Loucy (cell line): ENCODE data around the gene CETP.

Source experiments
- H2AFZ ChIP-seq: fragments of 200-600 bp; sonication (generic); 2 replicates; pipeline ENCODE4 v1.6.0; 2016; ENCODE audit warnings: antibody characterized with exemption, mild to moderate bottlenecking, low read length, moderate library complexity
- H3F3A ChIP-seq: fragments of 200-600 bp; 2 replicates; pipeline ENCODE4 v1.6.0; 2016; ENCODE audit warnings: antibody characterized with exemption, low read depth, mild to moderate bottlenecking
- H3K27me3 ChIP-seq: fragments of 200-600 bp; sonication (generic); 2 replicates; pipeline ENCODE4 v1.6.1; 2014; ENCODE audit warnings: low read length, mild to moderate bottlenecking; ENCODE audit not compliant: insufficient read depth, poor library complexity, severe bottlenecking
- H3K36me3 ChIP-seq: fragments of 200-600 bp; sonication (generic); 2 replicates; pipeline ENCODE4 v1.6.1; 2016; ENCODE audit warnings: low read length; ENCODE audit not compliant: insufficient read depth
- H3K4me1 ChIP-seq: fragments of 200-600 bp; sonication (generic); 2 replicates; pipeline ENCODE4 v1.5.1; 2014; ENCODE audit warnings: low read length, mild to moderate bottlenecking; ENCODE audit not compliant: insufficient read depth, poor library complexity, severe bottlenecking
- H3K4me2 ChIP-seq: fragments of 200-600 bp; sonication (generic); 2 replicates; pipeline ENCODE4 v1.6.0; 2014; ENCODE audit warnings: antibody characterized with exemption, low read length, low read depth, mild to moderate bottlenecking; ENCODE audit not compliant: poor library complexity, severe bottlenecking
- H3K4me3 ChIP-seq: fragments of 200-600 bp; sonication (generic); 2 replicates; pipeline ENCODE4 v1.5.1; 2014; ENCODE audit warnings: low read length, mild to moderate bottlenecking, mixed read lengths; ENCODE audit not compliant: poor library complexity, severe bottlenecking
- H3K79me2 ChIP-seq: fragments of 200-600 bp; sonication (generic); 2 replicates; pipeline ENCODE4 v1.6.1; 2014; ENCODE audit warnings: low read length; ENCODE audit not compliant: insufficient read depth
- H3K9ac ChIP-seq: fragments of 200-600 bp; sonication (generic); 2 replicates; pipeline ENCODE4 v1.6.0; 2014; ENCODE audit warnings: mild to moderate bottlenecking, low read depth, low read length, moderate library complexity; ENCODE audit not compliant: poor library complexity, severe bottlenecking
- H3K9me2 ChIP-seq: fragments of 200-600 bp; sonication (generic); replicated peaks from 2 replicates; pipeline ENCODE4 v1.6.1; 2016; ENCODE audit warnings: low read depth, low read length, mixed read lengths
- H3K9me3 ChIP-seq: fragments of 200-600 bp; sonication (generic); 2 replicates; pipeline ENCODE4 v1.6.1; 2014; ENCODE audit warnings: mild to moderate bottlenecking, antibody characterized with exemption, low read length, low read depth; ENCODE audit not compliant: insufficient read depth
- H4K20me1 ChIP-seq: fragments of 200-600 bp; sonication (generic); 2 replicates; pipeline ENCODE4 v1.6.0; 2014; ENCODE audit warnings: antibody characterized with exemption, low read length, mild to moderate bottlenecking; ENCODE audit not compliant: insufficient read depth, poor library complexity, severe bottlenecking
- CTCF ChIP-seq: fragments of 200-600 bp; sonication (generic); conservative IDR thresholded peaks from 2 replicates; pipeline ENCODE4 v1.5.1; 2014; ENCODE audit warnings: mild to moderate bottlenecking, antibody characterized with exemption, low read length
- EZH2phosphoT487 ChIP-seq: fragments of 200-600 bp; IDR thresholded peaks from 2 replicates; pipeline ENCODE4 v1.6.1; 2018; ENCODE audit warnings: antibody characterized with exemption, mild to moderate bottlenecking, moderate library complexity, borderline replicate concordance

CETP gene

GRCh38 chr16:56997264-56997663 is 35.5 kb downstream of the CETP start:
- H4K20me1 ChIP-seq = no peaks in the 10 kb centered on the region
- no peaks in the 10 kb centered on the region for H3K36me3 ChIP-seq
- H3K4me3 ChIP-seq = no peak overlapping the region
- H3K9ac ChIP-seq = no peak overlapping the region
- H3K27me3 ChIP-seq = no peaks in the 10 kb centered on the region
- peaks cover 55% of the 10 kb centered on the region for H3K4me1 ChIP-seq
- no peaks in the 10 kb centered on the region for H3K9me2 ChIP-seq
- no peak for TF ChIP-seq EZH2phosphoT487
- TF ChIP-seq CTCF = no peak
- peaks cover 76% of the 10 kb centered on the region for H3K79me2 ChIP-seq
- H2AFZ ChIP-seq = no peak overlapping the region
- peaks cover 3% of the 10 kb centered on the region for H3F3A ChIP-seq
- no peaks in the 10 kb centered on the region for H3K9me3 ChIP-seq
- no peak overlapping the region for H3K4me2 ChIP-seq

GRCh38 chr16:56997931-56998330 is 36.2 kb downstream of the CETP start:
- Histone ChIP-seq H3K9me2 (no peaks in the 10 kb centered on the region), H4K20me1 (no peaks in the 10 kb centered on the region), H3K4me1 (peaks cover 55% of the 10 kb centered on the region), H3K27me3 (no peaks in the 10 kb centered on the region), H3K9me3 (no peaks in the 10 kb centered on the region), H3K9ac (no peak overlapping the region), H3K4me3 (no peak overlapping the region), H2AFZ (no peak overlapping the region), H3K79me2 (peaks cover 76% of the 10 kb centered on the region), H3K4me2 (no peak overlapping the region), H3K36me3 (no peaks in the 10 kb centered on the region), H3F3A (peaks cover 3% of the 10 kb centered on the region)
- TF ChIP-seq EZH2phosphoT487 (no peak), CTCF (no peak)

GRCh38 chr16:56998352-56998751 is 36.6 kb downstream of the CETP start:
- no peak for TF ChIP-seq CTCF
- no peak for TF ChIP-seq EZH2phosphoT487
- H3K27me3 ChIP-seq = no peaks in the 10 kb centered on the region
- H2AFZ ChIP-seq = no peak overlapping the region
- peaks cover 3% of the 10 kb centered on the region for H3F3A ChIP-seq
- H3K9me2 ChIP-seq = no peaks in the 10 kb centered on the region
- no peaks in the 10 kb centered on the region for H3K36me3 ChIP-seq
- H3K9me3 ChIP-seq = no peaks in the 10 kb centered on the region
- no peak overlapping the region for H3K9ac ChIP-seq
- H4K20me1 ChIP-seq = no peaks in the 10 kb centered on the region
- peaks cover 51% of the 10 kb centered on the region for H3K4me1 ChIP-seq
- no peak overlapping the region for H3K4me2 ChIP-seq
- peaks cover 73% of the 10 kb centered on the region for H3K79me2 ChIP-seq
- H3K4me3 ChIP-seq = no peak overlapping the region
